A549 (cell line): ENCODE data around the gene DIPK1B. TPM values are rescaled to one million over a fixed set of nuclear protein-coding genes. Genes with fewer than 3 reads are reported as not detected.

Experiments used
- ATAC-seq, 2 experiments: fragments of 200-7000 bp in 1 of 2; fragments of >200 bp in 1 of 2; cut with Nextera tagmentation in 1 of 2; cut with Tn5 transposase in 1 of 2; 3 replicates each; pipeline versions ENCODE4 v1.8.0 to v1.9.1; 2018 to 2020; ENCODE audit warnings: mild to moderate bottlenecking in 1 of 2, moderate library complexity in 1 of 2
- CTCF ChIA-PET: fragments of 300-600 bp; sonication (Branson Sonifier 250); formaldehyde crosslinking; extraction: SDS; loops from one replicate; lab custom pipeline; 2021; ENCODE audit warnings: antibody characterized with exemption, inconsistent platforms; lab: Yijun Ruan, JAX
- POLR2A ChIA-PET: fragments of 350-600 bp; formaldehyde crosslinking; extraction: SDS; loops from one replicate; lab custom pipeline; 2021; ENCODE audit warnings: antibody characterized with exemption, inconsistent platforms; lab: Yijun Ruan, JAX
- DNase-seq, 2 experiments: peaks; one replicate each; pipeline versions ENCODE4 v3.0.0 to v3.0.0-alpha.2; 2011 to 2016; ENCODE audit warnings: low read depth in 1 of 2, low spot score in 1 of 2
- FAIRE-seq: peaks from 2 replicates; lab custom pipeline; 2011; peaks lifted over from hg19 to GRCh38; lab: Jason Lieb, UNC
- H3K27ac ChIP-seq, 2 experiments: fragments of >200 bp; sonication (Bioruptor Twin); formaldehyde crosslinking; 3 replicates each; pipeline ENCODE4 v1.5.1; 2016 to 2017
- H3K4me1 ChIP-seq: fragments of >200 bp; sonication (Bioruptor Twin); formaldehyde crosslinking; 3 replicates; pipeline ENCODE4 v1.6.1; 2016
- H3K4me2 ChIP-seq: fragments of >200 bp; sonication (Bioruptor Twin); formaldehyde crosslinking; 3 replicates; pipeline ENCODE4 v1.6.1; 2016
- H3K4me3 ChIP-seq: fragments of >200 bp; sonication (Bioruptor Twin); formaldehyde crosslinking; 3 replicates; pipeline ENCODE4 v1.5.1; 2016
- H3K9me3 ChIP-seq: fragments of >200 bp; sonication (Bioruptor Twin); formaldehyde crosslinking; 3 replicates; pipeline ENCODE4 v1.6.1; 2016
- ATOH8 ChIP-seq: fragments of 250-450 bp; sonication (Bioruptor Pico); IDR thresholded peaks from 2 replicates; pipeline ENCODE4 v1.5.0; 2020; ENCODE audit warnings: low read depth, mild to moderate bottlenecking, moderate library complexity
- BHLHE40 ChIP-seq: IDR thresholded peaks from 2 replicates; pipeline ENCODE4 v1.6.1; 2012; ENCODE audit warnings: low read depth, low read length, inconsistent platforms
- CBX8 ChIP-seq: fragments of 200-600 bp; sonication (generic); IDR thresholded peaks from 2 replicates; pipeline ENCODE4 v1.6.1; 2016
- CEBPB ChIP-seq, 2 experiments: fragments of >200 bp in 1 of 2; sonication (Bioruptor Twin) in 1 of 2; formaldehyde crosslinking in 1 of 2; IDR thresholded peaks; 2 replicates each; pipeline ENCODE4 v1.6.1; 2012 to 2016
- EHMT2 ChIP-seq: fragments of 200-600 bp; sonication (generic); IDR thresholded peaks from 2 replicates; pipeline ENCODE4 v1.6.1; 2016; ENCODE audit warnings: antibody characterized with exemption, low read depth, mild to moderate bottlenecking, moderate library complexity
- EP300 ChIP-seq, 2 experiments: fragments of >200 bp; sonication (Bioruptor Twin); formaldehyde crosslinking; IDR thresholded peaks; 2 replicates in 1 of 2; 3 replicates in 1 of 2; pipeline ENCODE4 v1.6.1; 2016 to 2017
- FOXS1 ChIP-seq: fragments of 250-450 bp; sonication (Bioruptor Pico); IDR thresholded peaks from 2 replicates; pipeline ENCODE4 v1.5.0; 2020; ENCODE audit warnings: mild to moderate bottlenecking, moderate library complexity
- GATA3 ChIP-seq: IDR thresholded peaks from 2 replicates; pipeline ENCODE4 v1.6.1; 2012; ENCODE audit warnings: borderline replicate concordance
- HDAC2 ChIP-seq: fragments of 200-600 bp; sonication (generic); IDR thresholded peaks from 2 replicates; pipeline ENCODE4 v1.6.1; 2016
- HEYL ChIP-seq: fragments of 250-450 bp; sonication (Bioruptor Pico); IDR thresholded peaks from 2 replicates; pipeline ENCODE4 v1.8.0; 2021; ENCODE audit warnings: mild to moderate bottlenecking, moderate library complexity
- HOXB5 ChIP-seq: fragments of 250-450 bp; sonication (Bioruptor Pico); IDR thresholded peaks from 2 replicates; pipeline ENCODE4 v1.5.0; 2020; ENCODE audit warnings: mild to moderate bottlenecking, moderate library complexity
- JUNB ChIP-seq: fragments of >200 bp; sonication (Bioruptor Twin); formaldehyde crosslinking; IDR thresholded peaks from 2 replicates; pipeline ENCODE4 v1.6.1; 2016
- MAX ChIP-seq: IDR thresholded peaks from 2 replicates; pipeline ENCODE4 v1.6.1; 2012
- NPAS2 ChIP-seq: fragments of 250-450 bp; sonication (Bioruptor Pico); IDR thresholded peaks from 2 replicates; pipeline ENCODE4 v1.8.0; 2022; ENCODE audit warnings: mild to moderate bottlenecking, moderate library complexity, borderline replicate concordance
- NR3C1 ChIP-seq: fragments of >200 bp; sonication (Bioruptor Twin); formaldehyde crosslinking; IDR thresholded peaks from 3 replicates; pipeline ENCODE4 v1.6.1; 2017
- POLR2A ChIP-seq: IDR thresholded peaks from 2 replicates; pipeline ENCODE4 v1.6.1; 2012; ENCODE audit warnings: mild to moderate bottlenecking, low read length
- RARB ChIP-seq: fragments of 250-450 bp; sonication (Bioruptor Pico); IDR thresholded peaks from 2 replicates; pipeline ENCODE4 v1.8.0; 2021; ENCODE audit warnings: mild to moderate bottlenecking, moderate library complexity
- RCOR1 ChIP-seq: fragments of 150-350 bp; IDR thresholded peaks from 2 replicates; pipeline ENCODE4 v1.6.1; 2014; ENCODE audit warnings: antibody characterized with exemption, low read length, low read depth
- SREBF2 ChIP-seq: fragments of 450-650 bp; IDR thresholded peaks from 2 replicates; pipeline ENCODE4 v1.6.1; 2014; ENCODE audit warnings: mild to moderate bottlenecking, moderate library complexity
- TFCP2L1 ChIP-seq: fragments of 250-450 bp; sonication (Bioruptor Pico); IDR thresholded peaks from 2 replicates; pipeline ENCODE4 v1.5.0; 2021; ENCODE audit warnings: mild to moderate bottlenecking
- TP53 ChIP-seq: fragments of 250-450 bp; sonication (Bioruptor Pico); IDR thresholded peaks from 2 replicates; pipeline ENCODE4 v1.5.0; 2021; ENCODE audit warnings: mild to moderate bottlenecking, moderate library complexity
- ZFP36 ChIP-seq: fragments of 450-650 bp; IDR thresholded peaks from 2 replicates; pipeline ENCODE4 v1.6.1; 2014; ENCODE audit warnings: borderline replicate concordance; ENCODE audit not compliant: partially characterized antibody
- ZSCAN20 ChIP-seq: fragments of 250-450 bp; sonication (Bioruptor Pico); IDR thresholded peaks from 2 replicates; pipeline ENCODE4 v1.8.0; 2022; ENCODE audit warnings: mild to moderate bottlenecking, moderate library complexity
- WGBS: methylation state at CpG from one replicate; pipeline ENCODE4 v1.1.6; 2017; ENCODE audit errors: missing lambda C conversion rate; 5-methylcytosine and 5-hydroxymethylcytosine counted together
- polyA plus RNA-seq, 4 experiments: library from polyadenylated mRNA; depleted of rRNA in 3 of 4; stranded (reverse); fragments of >200 nt; fragmentation: RNase III in 1 of 4; extraction: RNeasy Plus Mini Kit Qiagen cat#74134 plus additional on column Dnase treatment in 1 of 4; gene quantifications; 2 replicates in 3 of 4; 3 replicates in 1 of 4; pipeline ENCODE4 v1.2.3, GENCODE V29; 2011 to 2017

The DIPK1B gene
- polyA plus RNA-seq, 2 of the 4 experiments (the other 2 are of a cell fraction), result 6.7 TPM

GRCh38 chr9:136707849-136708517 is 4.4 kb upstream of the DIPK1B start:
- no peak for DNase-seq
- ChIA-PET CTCF (interaction anchor here (0.8 to 5.3 kb wide), 5 partner anchors 11 to 36 kb away, joined by 3 to 54 read pairs (median 4); no protein-coding TSS in a partner anchor), POLR2A (no interaction called here)
- ATAC-seq, result no peak
- 79% methylated on average over 22 of the region's 22 CpGs for WGBS
- peaks cover 17% of the 10 kb centered on the region for H3K4me1 ChIP-seq
- no peak for TF ChIP-seq RCOR1
- TF ChIP-seq MAX, result no peak
- TF ChIP-seq HDAC2, result no peak
- no peak for TF ChIP-seq ATOH8 (CRISPR knock-in tag)
- TF ChIP-seq SREBF2, result no peak
- TF ChIP-seq, all 56 proteins: peak for 0
- FAIRE-seq, result no peak
- H3K4me3 ChIP-seq, result no peak overlapping the region
- no peak overlapping the region for H3K27ac ChIP-seq
- no peak overlapping the region for H3K4me2 ChIP-seq
- H3K9me3 ChIP-seq, result no peaks in the 10 kb centered on the region

- Histone ChIP-seq H3K4me3 (no peak overlapping the region), H3K4me1 (peaks cover 32% of the 10 kb centered on the region), H3K27ac (no peak overlapping the region), H3K9me3 (no peaks in the 10 kb centered on the region), H3K4me2 (no peak overlapping the region)
- FAIRE-seq, result no peak
- ATAC-seq, result no peak
- no peak for TF ChIP-seq FOXS1 (CRISPR knock-in tag)
- TF ChIP-seq TFCP2L1 (CRISPR knock-in tag), result no peak
- ChIA-PET CTCF (interaction anchor here (5.3 kb wide), 1 partner anchor 13 kb away, joined by 54 read pairs; no protein-coding TSS in a partner anchor), POLR2A (interaction anchor here (0.7 kb wide), 1 partner anchor 19 kb away, joined by 3 read pairs; no protein-coding TSS in a partner anchor)
- WGBS, result 95% methylated on average over 19 of the region's 24 CpGs
- no peak for DNase-seq
Measured at GRCh38 chr9:136709454-136710109, 2.8 kb upstream of the DIPK1B start.

- H3K9me3 ChIP-seq, result no peaks in the 10 kb centered on the region
- no peak for FAIRE-seq
- 62% methylated on average over 7 of the region's 7 CpGs for WGBS
- TF ChIP-seq HEYL (CRISPR knock-in tag) (no peak), EP300 (IDR thresholded peaks at IDR 0.05) (no peak), CBX8 (no peak), POLR2A (no peak), GATA3 (no peak), NR3C1 (no peak), HOXB5 (CRISPR knock-in tag) (no peak), ZSCAN20 (CRISPR knock-in tag) (no peak), EHMT2 (no peak), TP53 (CRISPR knock-in tag) (no peak), CEBPB (IDR thresholded peaks at IDR 0.05) (no peak), ZFP36 (no peak), NPAS2 (no peak), JUNB (no peak), SREBF2 (no peak), RARB (CRISPR knock-in tag) (no peak), BHLHE40 (no peak)
- TF ChIP-seq, all 56 proteins: peak for 0
- Histone ChIP-seq H3K4me1 (peaks cover 32% of the 10 kb centered on the region), H3K27ac (no peak overlapping the region), H3K4me3 (no peak overlapping the region), H3K4me2 (no peak overlapping the region)
- ChIA-PET POLR2A (no interaction called here), CTCF (interaction anchor here (0.7 kb wide), 1 partner anchor 44 kb away, joined by 4 read pairs; no protein-coding TSS in a partner anchor)
- ATAC-seq, result no peak
- DNase-seq, result no peak
Measured at GRCh38 chr9:136710543-136710942, 1.8 kb upstream of the DIPK1B start.
